HepG2 (cell line): Measurements from ENCODE around the gene PSD4. TPM values are rescaled to one million over a fixed set of nuclear protein-coding genes. Genes with fewer than 3 reads are reported as not detected.

ENCODE experiments used
- CC2D1A ChIP-seq: sonication (generic); formaldehyde crosslinking; IDR thresholded peaks from 2 replicates; pipeline ENCODE4 v1.8.1; 2023; ENCODE audit warnings: mild to moderate bottlenecking, missing genetic modification reagents
- CENPX ChIP-seq: sonication (generic); formaldehyde crosslinking; IDR thresholded peaks from 2 replicates; pipeline ENCODE4 v1.9.0; 2021; ENCODE audit warnings: mild to moderate bottlenecking, missing genetic modification reagents, moderate library complexity
- MEIS2 ChIP-seq: sonication (generic); formaldehyde crosslinking; IDR thresholded peaks from 2 replicates; pipeline ENCODE4 v1.9.0; 2021; ENCODE audit warnings: mild to moderate bottlenecking, missing genetic modification reagents
- MYC ChIP-seq: sonication (generic); formaldehyde crosslinking; IDR thresholded peaks from 2 replicates; pipeline ENCODE4 v1.9.0; 2021; ENCODE audit warnings: missing genetic modification reagents, borderline replicate concordance
- PHF20 ChIP-seq: sonication (generic); formaldehyde crosslinking; IDR thresholded peaks from 2 replicates; pipeline ENCODE4 v1.5.0; 2020; ENCODE audit warnings: mild to moderate bottlenecking, missing genetic modification reagents
- SOX13 ChIP-seq, 3 experiments: fragments of 450-650 bp in 1 of 3; sonication (generic) in 1 of 3; formaldehyde crosslinking in 1 of 3; IDR thresholded peaks in 2 of 3; conservative IDR thresholded peaks in 1 of 3; 2 replicates each; pipeline versions ENCODE4 v1.5.0 to v1.6.1; 2016 to 2020; ENCODE audit warnings: antibody characterized with exemption in 1 of 3, mild to moderate bottlenecking in 1 of 3, missing compliant biosample characterization in 1 of 3, missing genetic modification reagents in 1 of 3, moderate library complexity in 1 of 3
- TRIM24 ChIP-seq: sonication (generic); formaldehyde crosslinking; IDR thresholded peaks from 2 replicates; pipeline ENCODE4 v1.8.0; 2022; ENCODE audit warnings: mild to moderate bottlenecking, missing genetic modification reagents
- ZBTB3 ChIP-seq: sonication (generic); formaldehyde crosslinking; IDR thresholded peaks from 2 replicates; pipeline ENCODE4 v1.4.0; 2020; ENCODE audit warnings: low read depth, mild to moderate bottlenecking, moderate library complexity, missing genetic modification reagents, borderline replicate concordance
- ZBTB42 ChIP-seq: sonication (generic); formaldehyde crosslinking; IDR thresholded peaks from 2 replicates; pipeline ENCODE4 v1.5.0; 2020; ENCODE audit warnings: mild to moderate bottlenecking, missing genetic modification reagents
- ZFAT ChIP-seq: sonication (generic); formaldehyde crosslinking; conservative IDR thresholded peaks from 2 replicates; pipeline ENCODE4 v1.8.1; 2023; ENCODE audit warnings: missing genetic modification reagents, inconsistent platforms
- ZFY ChIP-seq: sonication (generic); formaldehyde crosslinking; IDR thresholded peaks from 2 replicates; pipeline ENCODE4 v1.4.0; 2020; ENCODE audit warnings: missing genetic modification reagents
- ZNF34 ChIP-seq: sonication (generic); formaldehyde crosslinking; IDR thresholded peaks from 2 replicates; pipeline ENCODE4 v1.4.0; 2020; ENCODE audit warnings: mild to moderate bottlenecking, missing genetic modification reagents, borderline replicate concordance
- ZNF775 ChIP-seq: sonication (generic); formaldehyde crosslinking; IDR thresholded peaks from 2 replicates; pipeline ENCODE4 v1.4.0; 2020; ENCODE audit warnings: missing genetic modification reagents, mild to moderate bottlenecking, moderate library complexity, borderline replicate concordance
- polyA plus RNA-seq, 8 experiments: library from polyadenylated mRNA; depleted of rRNA in 3 of 8; stranded (reverse) in 7 of 8; unstranded in 1 of 8; fragments of >200 nt; fragmentation: Illumina TruSeq in 4 of 8; extraction: Trizol in 4 of 8; gene quantifications; 2 replicates each; pipeline versions ENCODE4 v1.2.1 to v1.2.3, GENCODE V29; 2011 to 2016; ENCODE audit warnings: low read depth in 4 of 8, missing spikeins in 1 of 8, mixed read lengths in 1 of 8; ENCODE audit not compliant: insufficient read depth in 1 of 8
- total RNA-seq, 5 experiments: library from RNA; depleted of rRNA; stranded (reverse); fragments of >200 nt; fragmentation: Illumina TruSeq; extraction: Trizol; gene quantifications; 2 replicates each; pipeline ENCODE4 v1.2.3, GENCODE V29; 2016; ENCODE audit warnings: low read depth in 1 of 5
- TF ChIP-seq, protein P1 (sequence below): sonication (generic); formaldehyde crosslinking; IDR thresholded peaks from 2 replicates; pipeline ENCODE4 v1.9.0; 2021; ENCODE audit warnings: missing genetic modification reagents, borderline replicate concordance
- TF ChIP-seq, protein P2 (sequence below): sonication (generic); formaldehyde crosslinking; IDR thresholded peaks from 2 replicates; pipeline ENCODE4 v1.8.1; 2022; ENCODE audit warnings: mild to moderate bottlenecking, missing genetic modification reagents
- TF ChIP-seq, protein P3 (sequence below): sonication (generic); formaldehyde crosslinking; IDR thresholded peaks from 2 replicates; pipeline ENCODE4 v1.5.1; 2020; ENCODE audit warnings: missing genetic modification reagents, mild to moderate bottlenecking, borderline replicate concordance
- TF ChIP-seq, protein P4 (sequence below): sonication (generic); formaldehyde crosslinking; IDR thresholded peaks from 2 replicates; pipeline ENCODE4 v1.4.0; 2020; ENCODE audit warnings: mild to moderate bottlenecking, low read depth, missing genetic modification reagents
- TF ChIP-seq, protein P5 (sequence below): sonication (generic); formaldehyde crosslinking; IDR thresholded peaks from 2 replicates; pipeline ENCODE4 v1.4.0; 2020; ENCODE audit warnings: missing genetic modification reagents

PSD4 gene
- total and polyA plus RNA-seq, 2 of the 13 experiments (the other 11 are each of a cell fraction or from before 2014, with no cell fraction given): 5.8 to 9.4 TPM

DNA sequence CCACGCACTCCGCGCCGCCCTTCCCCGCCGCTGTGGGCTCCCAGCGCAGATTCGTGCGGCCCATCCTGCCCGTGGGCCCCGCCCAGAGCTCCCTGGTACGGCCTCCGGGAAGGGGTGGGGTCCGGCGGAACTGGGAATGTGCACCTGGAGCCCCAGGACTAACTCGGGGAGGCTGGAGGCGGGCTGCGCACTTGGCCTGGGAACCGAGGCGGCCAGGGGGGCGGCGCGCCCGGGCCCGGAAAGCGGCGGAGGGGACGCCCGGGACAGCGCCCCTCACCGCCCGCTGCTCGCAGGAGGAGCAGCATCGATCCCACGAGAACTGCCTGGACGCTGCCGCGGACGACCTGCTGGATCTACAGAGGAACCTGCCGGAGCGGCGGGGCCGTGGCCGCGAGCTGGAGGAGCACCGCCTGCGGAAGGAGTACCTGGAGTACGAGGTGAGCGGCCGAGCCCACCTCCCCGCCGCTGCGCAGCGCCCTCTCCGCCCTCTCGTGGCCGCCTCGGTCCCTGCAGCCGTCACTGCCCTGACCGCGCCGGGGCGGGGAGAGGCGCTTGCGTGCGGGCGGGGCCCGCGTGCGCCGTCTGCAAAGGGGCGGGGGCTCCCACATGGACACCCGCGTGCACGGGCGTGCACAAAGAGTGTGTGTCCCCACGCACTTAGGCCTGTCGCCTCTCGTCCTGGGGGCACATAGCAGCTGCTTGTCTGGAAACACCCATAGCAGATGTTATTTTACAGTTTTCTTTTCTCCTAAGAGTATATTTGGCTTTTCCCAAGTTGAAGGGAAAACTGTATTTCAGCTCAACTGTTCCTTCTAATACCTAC is 25.2 kb downstream of the PSD4 start (continued):
- no peak for TF ChIP-seq TRIM24 (CRISPR knock-in tag)
- peak; percentile 74 for TF ChIP-seq ZFY
- TF ChIP-seq SOX13 (IDR thresholded peaks at IDR 0.05): no peak
- peak in 1 of 2 experiments; percentile 20; a peak in 2 of 4 replicates for TF ChIP-seq SOX13 (CRISPR knock-in tag; conservative IDR thresholded peaks at IDR 0.05 in 1 of 2, IDR thresholded peaks at IDR 0.05 in 1 of 2)
- TF ChIP-seq CENPX: no peak
- peak; percentile 68; the same call in 1 of the 2 replicates for TF ChIP-seq ZBTB42 (CRISPR knock-in tag)
- TF ChIP-seq MEIS2 (CRISPR knock-in tag): peak; percentile 85; the same call in 1 of the 2 replicates
- TF ChIP-seq ZBTB3: no peak; the same call in 1 of the 2 replicates
- TF ChIP-seq, protein P1, sequence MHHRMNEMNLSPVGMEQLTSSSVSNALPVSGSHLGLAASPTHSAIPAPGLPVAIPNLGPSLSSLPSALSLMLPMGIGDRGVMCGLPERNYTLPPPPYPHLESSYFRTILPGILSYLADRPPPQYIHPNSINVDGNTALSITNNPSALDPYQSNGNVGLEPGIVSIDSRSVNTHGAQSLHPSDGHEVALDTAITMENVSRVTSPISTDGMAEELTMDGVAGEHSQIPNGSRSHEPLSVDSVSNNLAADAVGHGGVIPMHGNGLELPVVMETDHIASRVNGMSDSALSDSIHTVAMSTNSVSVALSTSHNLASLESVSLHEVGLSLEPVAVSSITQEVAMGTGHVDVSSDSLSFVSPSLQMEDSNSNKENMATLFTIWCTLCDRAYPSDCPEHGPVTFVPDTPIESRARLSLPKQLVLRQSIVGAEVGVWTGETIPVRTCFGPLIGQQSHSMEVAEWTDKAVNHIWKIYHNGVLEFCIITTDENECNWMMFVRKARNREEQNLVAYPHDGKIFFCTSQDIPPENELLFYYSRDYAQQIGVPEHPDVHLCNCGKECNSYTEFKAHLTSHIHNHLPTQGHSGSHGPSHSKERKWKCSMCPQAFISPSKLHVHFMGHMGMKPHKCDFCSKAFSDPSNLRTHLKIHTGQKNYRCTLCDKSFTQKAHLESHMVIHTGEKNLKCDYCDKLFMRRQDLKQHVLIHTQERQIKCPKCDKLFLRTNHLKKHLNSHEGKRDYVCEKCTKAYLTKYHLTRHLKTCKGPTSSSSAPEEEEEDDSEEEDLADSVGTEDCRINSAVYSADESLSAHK (CRISPR knock-in tag): peak; percentile 53; the same call in 1 of the 2 replicates
- TF ChIP-seq, protein P2, sequence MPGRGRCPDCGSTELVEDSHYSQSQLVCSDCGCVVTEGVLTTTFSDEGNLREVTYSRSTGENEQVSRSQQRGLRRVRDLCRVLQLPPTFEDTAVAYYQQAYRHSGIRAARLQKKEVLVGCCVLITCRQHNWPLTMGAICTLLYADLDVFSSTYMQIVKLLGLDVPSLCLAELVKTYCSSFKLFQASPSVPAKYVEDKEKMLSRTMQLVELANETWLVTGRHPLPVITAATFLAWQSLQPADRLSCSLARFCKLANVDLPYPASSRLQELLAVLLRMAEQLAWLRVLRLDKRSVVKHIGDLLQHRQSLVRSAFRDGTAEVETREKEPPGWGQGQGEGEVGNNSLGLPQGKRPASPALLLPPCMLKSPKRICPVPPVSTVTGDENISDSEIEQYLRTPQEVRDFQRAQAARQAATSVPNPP (CRISPR knock-in tag): no peak
- peak; percentile 86; the same call in 1 of the 2 replicates for TF ChIP-seq ZNF34 (CRISPR knock-in tag)
- TF ChIP-seq, protein P3, sequence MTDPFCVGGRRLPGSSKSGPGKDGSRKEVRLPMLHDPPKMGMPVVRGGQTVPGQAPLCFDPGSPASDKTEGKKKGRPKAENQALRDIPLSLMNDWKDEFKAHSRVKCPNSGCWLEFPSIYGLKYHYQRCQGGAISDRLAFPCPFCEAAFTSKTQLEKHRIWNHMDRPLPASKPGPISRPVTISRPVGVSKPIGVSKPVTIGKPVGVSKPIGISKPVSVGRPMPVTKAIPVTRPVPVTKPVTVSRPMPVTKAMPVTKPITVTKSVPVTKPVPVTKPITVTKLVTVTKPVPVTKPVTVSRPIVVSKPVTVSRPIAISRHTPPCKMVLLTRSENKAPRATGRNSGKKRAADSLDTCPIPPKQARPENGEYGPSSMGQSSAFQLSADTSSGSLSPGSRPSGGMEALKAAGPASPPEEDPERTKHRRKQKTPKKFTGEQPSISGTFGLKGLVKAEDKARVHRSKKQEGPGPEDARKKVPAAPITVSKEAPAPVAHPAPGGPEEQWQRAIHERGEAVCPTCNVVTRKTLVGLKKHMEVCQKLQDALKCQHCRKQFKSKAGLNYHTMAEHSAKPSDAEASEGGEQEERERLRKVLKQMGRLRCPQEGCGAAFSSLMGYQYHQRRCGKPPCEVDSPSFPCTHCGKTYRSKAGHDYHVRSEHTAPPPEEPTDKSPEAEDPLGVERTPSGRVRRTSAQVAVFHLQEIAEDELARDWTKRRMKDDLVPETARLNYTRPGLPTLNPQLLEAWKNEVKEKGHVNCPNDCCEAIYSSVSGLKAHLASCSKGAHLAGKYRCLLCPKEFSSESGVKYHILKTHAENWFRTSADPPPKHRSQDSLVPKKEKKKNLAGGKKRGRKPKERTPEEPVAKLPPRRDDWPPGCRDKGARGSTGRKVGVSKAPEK: peak; percentile 79; the same call in 1 of the 2 replicates
- TF ChIP-seq, protein P4, sequence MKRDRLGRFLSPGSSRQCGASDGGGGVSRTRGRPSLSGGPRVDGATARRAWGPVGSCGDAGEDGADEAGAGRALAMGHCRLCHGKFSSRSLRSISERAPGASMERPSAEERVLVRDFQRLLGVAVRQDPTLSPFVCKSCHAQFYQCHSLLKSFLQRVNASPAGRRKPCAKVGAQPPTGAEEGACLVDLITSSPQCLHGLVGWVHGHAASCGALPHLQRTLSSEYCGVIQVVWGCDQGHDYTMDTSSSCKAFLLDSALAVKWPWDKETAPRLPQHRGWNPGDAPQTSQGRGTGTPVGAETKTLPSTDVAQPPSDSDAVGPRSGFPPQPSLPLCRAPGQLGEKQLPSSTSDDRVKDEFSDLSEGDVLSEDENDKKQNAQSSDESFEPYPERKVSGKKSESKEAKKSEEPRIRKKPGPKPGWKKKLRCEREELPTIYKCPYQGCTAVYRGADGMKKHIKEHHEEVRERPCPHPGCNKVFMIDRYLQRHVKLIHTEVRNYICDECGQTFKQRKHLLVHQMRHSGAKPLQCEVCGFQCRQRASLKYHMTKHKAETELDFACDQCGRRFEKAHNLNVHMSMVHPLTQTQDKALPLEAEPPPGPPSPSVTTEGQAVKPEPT (CRISPR knock-in tag): peak; percentile 56; the same call in 1 of the 2 replicates
- peak; percentile 62; the same call in 1 of the 2 replicates for TF ChIP-seq PHF20 (CRISPR knock-in tag)
- TF ChIP-seq MYC (CRISPR knock-in tag): peak; percentile 97
- TF ChIP-seq, protein P5, sequence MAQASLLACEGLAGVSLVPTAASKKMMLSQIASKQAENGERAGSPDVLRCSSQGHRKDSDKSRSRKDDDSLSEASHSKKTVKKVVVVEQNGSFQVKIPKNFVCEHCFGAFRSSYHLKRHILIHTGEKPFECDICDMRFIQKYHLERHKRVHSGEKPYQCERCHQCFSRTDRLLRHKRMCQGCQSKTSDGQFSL (CRISPR knock-in tag): peak; percentile 62; the same call in 1 of the 2 replicates
- TF ChIP-seq CC2D1A (CRISPR knock-in tag): no peak
- no peak for TF ChIP-seq ZFAT (CRISPR knock-in tag)
- no peak; the same call in 1 of the 2 replicates for TF ChIP-seq ZNF775 (CRISPR knock-in tag)
